Mucosa of descending colon (tissue), 3 donors: Measurements from ENCODE around the gene CASZ1. TPM values are rescaled to one million over a fixed set of nuclear protein-coding genes. Genes with fewer than 3 reads are reported as not detected.

ENCODE experiments used
- ATAC-seq: fragments of 200-7000 bp; cut with Tn5 transposase; one replicate; pipeline ENCODE4 v1.9.1; 2020; ENCODE audit warnings: mild to moderate bottlenecking, moderate library complexity
- DNase-seq, 3 donors: peaks; one replicate each; pipeline ENCODE4 v3.0.0-alpha.2; 2020
- H3K36me3 ChIP-seq: fragments of 200-600 bp; one replicate; pipeline ENCODE4 v1.8.0; 2021; ENCODE audit warnings: low read depth, mild to moderate bottlenecking
- H3K4me1 ChIP-seq: fragments of 200-600 bp; one replicate; pipeline ENCODE4 v1.8.0; 2021; ENCODE audit warnings: low read depth, mild to moderate bottlenecking
- H3K4me3 ChIP-seq: fragments of 200-600 bp; one replicate; pipeline ENCODE4 v1.8.0; 2021; ENCODE audit warnings: mild to moderate bottlenecking
- H3K9me3 ChIP-seq: fragments of 200-600 bp; one replicate; pipeline ENCODE4 v1.8.0; 2021; ENCODE audit warnings: mild to moderate bottlenecking
- intact Hi-C, 2 donors: fragments of 100-400 bp; cut with DNase I in 1 of 2; cut with micrococcal nuclease in 1 of 2; formaldehyde crosslinking; loops; one replicate each; pipeline versions ENCODE4 v1.11.0 to v1.11.1; 2022; cut with DNase I, micrococcal nuclease
- total RNA-seq, 3 donors: library from RNA; stranded (reverse); fragmentation: NEBNext Ultra II Directional in 2 of 3; extraction: Animal tissue kit (Norgen Biotek cat#: 25700) in 2 of 3; gene quantifications; one replicate each; pipeline versions ENCODE4 v1.2.1 to v1.2.4, GENCODE V29; 2021 to 2023
- TF ChIP-seq, protein P1 (sequence below): fragments of 200-600 bp; IDR thresholded peaks from one replicate; pipeline ENCODE4 v1.8.0; 2022; ENCODE audit warnings: antibody characterized with exemption, mild to moderate bottlenecking
- donor health status: DM: no; HTN: no; CAD: no; lungs with moderate emphysema.
- donor health status: DM: no; HTN: no; CAD: no.
- donor health status: DM: no; HTN: yes; CAD: no.

CASZ1 gene
- total RNA-seq, 3 donors from 2014 or later: 66.5 to 110 (median 84.5) TPM

DNA sequence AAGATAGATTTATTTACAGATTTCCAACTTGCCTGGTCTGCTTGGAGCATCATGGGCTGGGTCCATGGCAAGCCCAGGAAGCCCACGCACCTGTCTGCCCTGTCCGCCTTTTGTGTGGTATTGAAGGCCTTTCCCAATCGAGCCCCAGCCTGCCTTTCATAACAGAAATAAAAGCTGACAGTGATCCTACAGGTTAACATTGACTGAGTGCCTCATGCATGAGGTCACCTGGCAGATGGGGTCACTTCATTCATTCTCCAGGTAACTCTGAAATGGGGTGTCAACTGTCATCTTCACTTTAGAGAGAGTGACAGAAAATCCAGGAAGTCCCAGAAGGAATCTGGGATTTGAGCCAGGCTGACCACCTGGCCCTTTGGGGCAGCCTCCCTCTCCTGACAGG lies 36.3 kb upstream of the CASZ1 start:
- TF ChIP-seq, protein P1, sequence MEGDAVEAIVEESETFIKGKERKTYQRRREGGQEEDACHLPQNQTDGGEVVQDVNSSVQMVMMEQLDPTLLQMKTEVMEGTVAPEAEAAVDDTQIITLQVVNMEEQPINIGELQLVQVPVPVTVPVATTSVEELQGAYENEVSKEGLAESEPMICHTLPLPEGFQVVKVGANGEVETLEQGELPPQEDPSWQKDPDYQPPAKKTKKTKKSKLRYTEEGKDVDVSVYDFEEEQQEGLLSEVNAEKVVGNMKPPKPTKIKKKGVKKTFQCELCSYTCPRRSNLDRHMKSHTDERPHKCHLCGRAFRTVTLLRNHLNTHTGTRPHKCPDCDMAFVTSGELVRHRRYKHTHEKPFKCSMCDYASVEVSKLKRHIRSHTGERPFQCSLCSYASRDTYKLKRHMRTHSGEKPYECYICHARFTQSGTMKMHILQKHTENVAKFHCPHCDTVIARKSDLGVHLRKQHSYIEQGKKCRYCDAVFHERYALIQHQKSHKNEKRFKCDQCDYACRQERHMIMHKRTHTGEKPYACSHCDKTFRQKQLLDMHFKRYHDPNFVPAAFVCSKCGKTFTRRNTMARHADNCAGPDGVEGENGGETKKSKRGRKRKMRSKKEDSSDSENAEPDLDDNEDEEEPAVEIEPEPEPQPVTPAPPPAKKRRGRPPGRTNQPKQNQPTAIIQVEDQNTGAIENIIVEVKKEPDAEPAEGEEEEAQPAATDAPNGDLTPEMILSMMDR: no peak
- intact Hi-C loops: no loop called here
- DNase-seq: no peak
- H3K4me3 ChIP-seq: no peak overlapping the region
- H3K36me3 ChIP-seq: no peaks in the 10 kb centered on the region
- no peak for ATAC-seq
- H3K4me1 ChIP-seq: peaks cover 6% of the 10 kb centered on the region
- no peaks in the 10 kb centered on the region for H3K9me3 ChIP-seq

DNA sequence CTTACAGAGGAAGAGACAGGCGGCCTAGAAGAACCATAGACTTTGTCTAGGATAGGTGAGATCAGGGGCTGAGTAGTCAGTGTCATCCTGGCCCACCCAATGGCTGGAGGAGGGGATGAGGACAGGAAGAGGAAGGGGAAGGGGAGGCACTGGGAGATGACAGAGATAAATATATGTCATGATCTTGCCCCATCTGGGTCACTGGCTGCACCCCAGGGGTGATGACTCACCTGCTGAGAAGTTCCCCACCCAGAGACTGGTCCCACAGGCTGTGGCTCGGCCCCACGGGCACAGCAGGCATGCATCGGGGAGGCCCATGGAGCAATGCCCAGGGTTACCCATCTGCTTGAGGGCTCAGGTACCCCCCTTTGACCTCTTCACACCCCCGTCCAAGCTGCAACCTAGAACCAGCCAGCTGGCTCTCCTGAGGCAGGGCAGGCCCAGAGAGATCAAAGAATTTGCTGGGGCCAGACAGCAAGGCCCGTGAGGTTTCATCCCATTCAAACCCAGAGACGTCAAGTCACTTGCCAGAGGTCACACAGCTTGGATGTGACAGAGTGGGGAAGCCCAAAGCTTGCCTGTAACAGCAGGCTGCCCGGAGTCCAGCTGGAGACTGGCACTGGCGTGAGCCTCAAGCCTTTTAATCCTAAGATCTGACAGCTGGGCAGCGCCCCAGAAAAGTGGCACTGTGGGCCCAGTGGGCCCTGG lies 34.7 kb upstream of the CASZ1 start:
- no peaks in the 10 kb centered on the region for H3K36me3 ChIP-seq
- TF ChIP-seq, protein P1: no peak

GRCh38 chr1:10829965-10830515 lies 33.6 kb upstream of the CASZ1 start:
- no peaks in the 10 kb centered on the region for H3K9me3 ChIP-seq
- H3K4me3 ChIP-seq: no peak overlapping the region
- no peaks in the 10 kb centered on the region for H3K36me3 ChIP-seq
- TF ChIP-seq, protein P1: no peak
- DNase-seq: no peak
- intact Hi-C loops: no loop called here
- no peak for ATAC-seq
- H3K4me1 ChIP-seq: no peaks in the 10 kb centered on the region

More for the DNA sequence above, 34.7 kb upstream of the CASZ1 start:
- no peak overlapping the region for H3K4me3 ChIP-seq
- ATAC-seq (no peak), DNase-seq (no peak)
- H3K4me1 ChIP-seq: peaks cover 6% of the 10 kb centered on the region
- intact Hi-C loops: no loop called here
- H3K9me3 ChIP-seq: no peaks in the 10 kb centered on the region

- H3K4me3 ChIP-seq: no peak overlapping the region
- DNase-seq (no peak), ATAC-seq (no peak)
- H3K9me3 ChIP-seq: no peaks in the 10 kb centered on the region
- H3K36me3 ChIP-seq: no peaks in the 10 kb centered on the region
- TF ChIP-seq, protein P1: no peak
- intact Hi-C loops: no loop called here
- H3K4me1 ChIP-seq: no peaks in the 10 kb centered on the region
Measured at GRCh38 chr1:10829067-10829818, 32.8 kb upstream of the CASZ1 start.

DNA sequence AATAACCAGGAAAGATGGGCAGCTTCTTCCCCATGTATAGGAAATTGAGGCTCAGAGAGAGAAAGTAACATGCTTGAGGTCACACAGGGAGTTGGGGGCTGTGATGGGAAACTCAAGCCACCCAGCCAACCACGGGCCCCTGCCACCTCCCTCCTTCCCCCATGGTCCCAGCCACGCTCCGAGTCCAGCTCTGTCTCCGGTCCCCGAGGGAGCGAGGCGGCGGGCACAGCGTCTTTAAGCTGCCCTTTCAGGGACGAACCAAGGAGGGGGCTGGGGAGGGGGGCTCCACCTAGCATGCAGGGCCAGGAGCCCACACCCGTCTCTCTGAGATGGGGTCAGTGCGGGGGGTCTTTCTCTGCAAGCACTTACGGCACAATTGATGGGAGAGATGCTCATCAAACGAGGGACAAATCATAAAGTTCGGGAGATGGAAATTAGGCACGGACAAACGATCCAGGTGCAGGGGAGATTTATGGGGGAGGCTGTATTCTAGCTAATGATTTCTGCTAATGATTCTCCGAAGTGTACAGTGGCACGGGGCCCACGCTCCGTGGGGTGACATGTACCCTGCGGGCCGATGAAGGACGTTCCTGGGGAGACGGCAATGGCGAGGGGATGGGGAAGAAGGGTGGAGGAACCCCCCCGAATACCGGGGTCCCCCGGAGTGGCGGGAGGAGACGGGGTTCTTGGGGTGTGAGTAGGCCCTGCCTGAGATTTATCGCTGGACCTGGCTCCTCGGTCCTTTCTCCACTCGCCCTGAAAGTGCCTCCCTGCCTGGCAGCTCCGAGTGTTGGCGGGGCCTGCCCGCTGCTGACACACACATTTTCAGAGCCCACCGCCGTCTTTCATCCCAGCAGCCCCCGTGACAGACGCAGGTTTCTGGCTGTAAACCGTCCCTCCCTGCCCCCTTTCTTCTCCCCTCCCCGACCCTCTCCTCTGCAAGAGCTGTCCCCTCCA lies 31.2 kb upstream of the CASZ1 start:
- Histone ChIP-seq H3K36me3 (no peaks in the 10 kb centered on the region), H3K9me3 (no peaks in the 10 kb centered on the region), H3K4me1 (no peaks in the 10 kb centered on the region), H3K4me3 (no peak overlapping the region)
- no peak for ATAC-seq
- TF ChIP-seq, protein P1: no peak
- intact Hi-C loops: no loop called here
- no peak for DNase-seq
